AG20443 (cell line): ENCODE data around the gene GRIN2A.

Experiments used
- DNase-seq: peaks from one replicate; pipeline ENCODE4 v3.0.0; 2012; ENCODE audit warnings: low spot score, mixed read lengths

The GRIN2A gene

GRCh38 chr16:10085078-10085798 is 97.0 kb downstream of the GRIN2A start:
- DNase-seq: no peak

- DNase-seq: no peak
Observed at GRCh38 chr16:10083301-10083700, 98.9 kb downstream of the GRIN2A start.

GRCh38 chr16:10081201-10081940 is 100.9 kb downstream of the GRIN2A start:
- no peak for DNase-seq

- peak; percentile 63 for DNase-seq
Observed at GRCh38 chr16:10080051-10080772, 102.0 kb downstream of the GRIN2A start.

- no peak for DNase-seq
Observed at GRCh38 chr16:10078541-10078949, 103.7 kb downstream of the GRIN2A start.

GRCh38 chr16:10077861-10078260 is 104.4 kb downstream of the GRIN2A start:
- DNase-seq: no peak

GRCh38 chr16:10076037-10076436 is 106.2 kb downstream of the GRIN2A start:
- no peak for DNase-seq

- DNase-seq: no peak
Observed at GRCh38 chr16:10070591-10070990, 111.6 kb downstream of the GRIN2A start.

GRCh38 chr16:10069374-10069773 is 112.9 kb downstream of the GRIN2A start:
- no peak for DNase-seq

GRCh38 chr16:10067835-10068234 is 114.4 kb downstream of the GRIN2A start:
- no peak for DNase-seq

GRCh38 chr16:10067406-10067805 is 114.8 kb downstream of the GRIN2A start:
- DNase-seq: peak; percentile 12

- DNase-seq: no peak
Observed at GRCh38 chr16:10065019-10065418, 117.2 kb downstream of the GRIN2A start.

GRCh38 chr16:10048850-10049249 is 133.4 kb downstream of the GRIN2A start:
- DNase-seq: no peak

- no peak for DNase-seq
Observed at GRCh38 chr16:10045947-10046346, 136.3 kb downstream of the GRIN2A start.

GRCh38 chr16:10045291-10045775 is 136.9 kb downstream of the GRIN2A start:
- DNase-seq: no peak

- no peak for DNase-seq
Observed at GRCh38 chr16:10040136-10041080, 141.8 kb downstream of the GRIN2A start.

- DNase-seq: peak; percentile 18
Observed at GRCh38 chr16:10039220-10040096, 142.8 kb downstream of the GRIN2A start.

- no peak for DNase-seq
Observed at GRCh38 chr16:10037751-10038150, 144.5 kb downstream of the GRIN2A start.

GRCh38 chr16:10036956-10037355 is 145.3 kb downstream of the GRIN2A start:
- DNase-seq: no peak

- DNase-seq: no peak
Observed at GRCh38 chr16:10033556-10033955, 148.7 kb downstream of the GRIN2A start.

- no peak for DNase-seq
Observed at GRCh38 chr16:10031955-10032354, 150.3 kb downstream of the GRIN2A start.
